ENCODE data around the gene C3. TPM values are rescaled to one million over a fixed set of nuclear protein-coding genes. Genes with fewer than 3 reads are reported as not detected.
A peak's percentile ranks its signal among the peaks of the same experiment; 100 is the strongest.

Gene C3
- total and polyA plus RNA-seq, 2 of the 13 experiments (the other 11 are each of a cell fraction or from before 2014, with no cell fraction given) = 1,455 to 6,272 TPM

GRCh38 chr19:6734096-6734696, 13.7 kb upstream of the C3 start (continued):
- no peak for TF ChIP-seq JDP2 (CRISPR knock-in tag; IDR thresholded peaks at IDR 0.05; ENCODE audit: borderline replicate concordance)
- TF ChIP-seq KLF9 (CRISPR knock-in tag; IDR thresholded peaks at IDR 0.05; ENCODE audit: low read depth) = no peak
- no peak for TF ChIP-seq ZNF296 (CRISPR knock-in tag; conservative IDR thresholded peaks at IDR 0.05)
- TF ChIP-seq ZFX (CRISPR knock-in tag; IDR thresholded peaks at IDR 0.05; ENCODE audit: low read depth) = peak; percentile 47
- TF ChIP-seq ZNF138 (CRISPR knock-in tag; IDR thresholded peaks at IDR 0.05; ENCODE audit: low read depth) = no peak
- no peak; the same call in 1 of the 2 replicates for TF ChIP-seq CTCF (CRISPR knock-in tag; IDR thresholded peaks at IDR 0.05)
- TF ChIP-seq NFATC3 (CRISPR knock-in tag; IDR thresholded peaks at IDR 0.05) = no peak
- no peak for TF ChIP-seq ZNF234 (CRISPR knock-in tag; conservative IDR thresholded peaks at IDR 0.05)
- TF ChIP-seq FOXA3 (CRISPR knock-in tag; IDR thresholded peaks at IDR 0.05) = peak; percentile 56; the same call in 1 of the 2 replicates
- TF ChIP-seq ZNF292 (CRISPR knock-in tag; IDR thresholded peaks at IDR 0.05; ENCODE audit: borderline replicate concordance, low read depth) = no peak
- TF ChIP-seq ZNF839 (CRISPR knock-in tag; IDR thresholded peaks at IDR 0.05; ENCODE audit: borderline replicate concordance) = no peak
- no peak for TF ChIP-seq NKX3-1 (CRISPR knock-in tag; IDR thresholded peaks at IDR 0.05)
- TF ChIP-seq ZNF468 (CRISPR knock-in tag; IDR thresholded peaks at IDR 0.05) = no peak
- TF ChIP-seq MYPOP (CRISPR knock-in tag; IDR thresholded peaks at IDR 0.05) = no peak
- no peak for TF ChIP-seq HOXA7 (CRISPR knock-in tag; IDR thresholded peaks at IDR 0.05)
- TF ChIP-seq ZNF224 (CRISPR knock-in tag; IDR thresholded peaks at IDR 0.05) = no peak
- no peak for TF ChIP-seq MAZ (IDR thresholded peaks at IDR 0.05; ENCODE audit: borderline replicate concordance, low read depth, low read length)
- TF ChIP-seq MAZ (CRISPR knock-in tag; IDR thresholded peaks at IDR 0.05; ENCODE audit: low read depth) = no peak
- no peak for TF ChIP-seq SMC3 (IDR thresholded peaks at IDR 0.05; ENCODE audit: low read length)
- no peak for TF ChIP-seq JARID2 (CRISPR knock-in tag; IDR thresholded peaks at IDR 0.05; ENCODE audit: insufficient replicate concordance)
- TF ChIP-seq MTERF4 (CRISPR knock-in tag; IDR thresholded peaks at IDR 0.05) = peak; percentile 45; the same call in 1 of the 2 replicates
- no peak for TF ChIP-seq CREB3 (CRISPR knock-in tag; IDR thresholded peaks at IDR 0.05)
- TF ChIP-seq TP53 (CRISPR knock-in tag; conservative IDR thresholded peaks at IDR 0.05) = no peak
- no peak for TF ChIP-seq TRIM24 (CRISPR knock-in tag; IDR thresholded peaks at IDR 0.05)
- TF ChIP-seq E2F2 (CRISPR knock-in tag; IDR thresholded peaks at IDR 0.05; ENCODE audit: borderline replicate concordance) = no peak
